CD4-positive, alpha-beta T cell (primary cell): ENCODE measurements around the gene SOX14. TPM values are rescaled to one million over a fixed set of nuclear protein-coding genes. Genes with fewer than 3 reads are reported as not detected.

Experiments
- ATAC-seq: fragments of 200-7000 bp; cut with Tn5 transposase; one replicate; pipeline ENCODE4 v1.10.0; 2022; ENCODE audit warnings: mild to moderate bottlenecking; ENCODE audit not compliant: poor library complexity
- CTCF ChIA-PET: fragments of 350-600 bp; sonication (Branson Sonifier 250); formaldehyde crosslinking; loops from one replicate; lab custom pipeline; 2021; ENCODE audit warnings: antibody characterized with exemption, inconsistent platforms; lab: Charles Lee
- POLR2A ChIA-PET: fragments of 350-600 bp; sonication (Branson Sonifier 250); formaldehyde crosslinking; loops from one replicate; lab custom pipeline; 2021; ENCODE audit warnings: antibody characterized with exemption, inconsistent platforms; lab: Charles Lee
- DNase-seq, 14 experiments: peaks; one replicate each; pipeline ENCODE4 v3.0.0-alpha.2; 2013 to 2020; ENCODE audit warnings: mixed read lengths in 2 of 14
- H3K27ac ChIP-seq, 2 donors: one replicate each; pipeline versions ENCODE4 v1.5.1 to v1.7.0; 2013; ENCODE audit warnings: low read length in 2 of 2, low read depth in 1 of 2, mild to moderate bottlenecking in 1 of 2
- H3K27me3 ChIP-seq, 2 experiments: 1 replicate in 1 of 2; 2 replicates in 1 of 2; pipeline versions ENCODE4 v1.6.1 to v1.7.0; 2013; ENCODE audit warnings: low read length in 2 of 2, control low read depth in 1 of 2, mild to moderate bottlenecking in 1 of 2, moderate library complexity in 1 of 2; ENCODE audit not compliant: insufficient read depth in 2 of 2, control insufficient read depth in 1 of 2
- H3K36me3 ChIP-seq: one replicate; pipeline ENCODE4 v1.6.1; 2013; ENCODE audit warnings: low read length, control low read depth; ENCODE audit not compliant: insufficient read depth
- H3K4me1 ChIP-seq: one replicate; pipeline ENCODE4 v1.6.1; 2013; ENCODE audit warnings: low read length, control low read depth; ENCODE audit not compliant: insufficient read depth
- H3K4me3 ChIP-seq: one replicate; pipeline ENCODE4 v1.5.1; 2013; ENCODE audit warnings: mild to moderate bottlenecking, low read length, moderate library complexity
- H3K9me3 ChIP-seq, 2 experiments: 1 replicate in 1 of 2; 2 replicates in 1 of 2; pipeline versions ENCODE4 v1.6.1 to v1.7.0; 2013; ENCODE audit warnings: low read length in 2 of 2, mild to moderate bottlenecking in 2 of 2, control low read depth in 1 of 2, moderate library complexity in 1 of 2; ENCODE audit not compliant: control insufficient read depth in 1 of 2, insufficient read depth in 1 of 2
- H3K27ac Mint-ChIP-seq: one replicate; pipeline ENCODE4 v1.8.0; 2020; ENCODE audit warnings: mixed read lengths
- H3K27me3 Mint-ChIP-seq: one replicate; pipeline ENCODE4 v1.8.0; 2021; ENCODE audit warnings: mixed read lengths
- H3K36me3 Mint-ChIP-seq: one replicate; pipeline ENCODE4 v1.8.0; 2021; ENCODE audit warnings: low read depth, mixed read lengths
- H3K4me1 Mint-ChIP-seq: one replicate; pipeline ENCODE4 v1.8.0; 2021; ENCODE audit warnings: low read depth, mixed read lengths
- H3K4me3 Mint-ChIP-seq: one replicate; pipeline ENCODE4 v1.8.0; 2020; ENCODE audit warnings: mild to moderate bottlenecking, mixed read lengths
- H3K9me3 Mint-ChIP-seq: one replicate; pipeline ENCODE4 v1.8.0; 2020; ENCODE audit warnings: mixed read lengths
- intact Hi-C, 2 experiments: fragments of 100-400 bp; cut with DNase I in 1 of 2; cut with micrococcal nuclease in 1 of 2; formaldehyde crosslinking; loops; one replicate each; pipeline versions ENCODE4 v1.15.1 to v1.9.0; 2023 to 2025; cut with DNase I, micrococcal nuclease
- total RNA-seq, 174 experiments: library from RNA in 2 of 174; stranded (reverse) in 2 of 174; gene quantifications; one replicate each; pipeline ENCODE4 v1.2.3 and lab custom pipeline; 2021 to 2026
- TF ChIP-seq, protein P1 (sequence below): fragments of 200-600 bp; IDR thresholded peaks from one replicate; pipeline ENCODE4 v1.8.0; 2022; ENCODE audit warnings: antibody characterized with exemption, mild to moderate bottlenecking

SOX14 gene
- total RNA-seq, 2 experiments from 2014 or later, result not detected

GRCh38 chr3:137763594-137763938 lies 549 bp upstream of the SOX14 start:
- H3K27me3 ChIP-seq, result peaks cover 68 to 81% of the 10 kb centered on the region in 2 experiments
- TF ChIP-seq, protein P1, sequence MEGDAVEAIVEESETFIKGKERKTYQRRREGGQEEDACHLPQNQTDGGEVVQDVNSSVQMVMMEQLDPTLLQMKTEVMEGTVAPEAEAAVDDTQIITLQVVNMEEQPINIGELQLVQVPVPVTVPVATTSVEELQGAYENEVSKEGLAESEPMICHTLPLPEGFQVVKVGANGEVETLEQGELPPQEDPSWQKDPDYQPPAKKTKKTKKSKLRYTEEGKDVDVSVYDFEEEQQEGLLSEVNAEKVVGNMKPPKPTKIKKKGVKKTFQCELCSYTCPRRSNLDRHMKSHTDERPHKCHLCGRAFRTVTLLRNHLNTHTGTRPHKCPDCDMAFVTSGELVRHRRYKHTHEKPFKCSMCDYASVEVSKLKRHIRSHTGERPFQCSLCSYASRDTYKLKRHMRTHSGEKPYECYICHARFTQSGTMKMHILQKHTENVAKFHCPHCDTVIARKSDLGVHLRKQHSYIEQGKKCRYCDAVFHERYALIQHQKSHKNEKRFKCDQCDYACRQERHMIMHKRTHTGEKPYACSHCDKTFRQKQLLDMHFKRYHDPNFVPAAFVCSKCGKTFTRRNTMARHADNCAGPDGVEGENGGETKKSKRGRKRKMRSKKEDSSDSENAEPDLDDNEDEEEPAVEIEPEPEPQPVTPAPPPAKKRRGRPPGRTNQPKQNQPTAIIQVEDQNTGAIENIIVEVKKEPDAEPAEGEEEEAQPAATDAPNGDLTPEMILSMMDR, result no peak
- Mint-ChIP-seq H3K36me3 (no peaks in the 10 kb centered on the region), H3K4me1 (no peaks in the 10 kb centered on the region), H3K9me3 (no peaks in the 10 kb centered on the region), H3K4me3 (no peak overlapping the region), H3K27ac (no peak overlapping the region), H3K27me3 (peaks cover 82% of the 10 kb centered on the region)
- ChIA-PET POLR2A (no interaction called here), CTCF (no interaction called here)
- DNase-seq (no peak), ATAC-seq (no peak)
- no peak overlapping the region for H3K4me3 ChIP-seq
- intact Hi-C loops, result no loop called here
- H3K4me1 ChIP-seq, result no peaks in the 10 kb centered on the region
- peaks cover 0 to 66% of the 10 kb centered on the region in 2 experiments for H3K9me3 ChIP-seq
- H3K27ac ChIP-seq, result no peak overlapping the region
- no peaks in the 10 kb centered on the region for H3K36me3 ChIP-seq

- ATAC-seq (no peak), DNase-seq (no peak)
- no peak overlapping the region for H3K4me3 ChIP-seq
- H3K9me3 Mint-ChIP-seq, result no peaks in the 10 kb centered on the region
- H3K4me1 ChIP-seq, result no peaks in the 10 kb centered on the region
- no peak overlapping the region for H3K27ac ChIP-seq
- intact Hi-C loops, result no loop called here
- peaks cover 3% of the 10 kb centered on the region for H3K4me1 Mint-ChIP-seq
- ChIA-PET CTCF (no interaction called here), POLR2A (no interaction called here)
- H3K36me3 Mint-ChIP-seq, result no peaks in the 10 kb centered on the region
- TF ChIP-seq, protein P1, result no peak
- peaks cover 79 to 93% of the 10 kb centered on the region in 2 experiments for H3K27me3 ChIP-seq
- H3K27me3 Mint-ChIP-seq, result peaks cover 90% of the 10 kb centered on the region
- peaks cover 0 to 75% of the 10 kb centered on the region in 2 experiments for H3K9me3 ChIP-seq
- H3K4me3 Mint-ChIP-seq, result no peak overlapping the region
- no peak overlapping the region for H3K27ac Mint-ChIP-seq
- no peaks in the 10 kb centered on the region for H3K36me3 ChIP-seq
Measured at GRCh38 chr3:137764563-137765309, 621 bp downstream of the SOX14 start.

GRCh38 chr3:137765310-137766033 lies 1.4 kb downstream of the SOX14 start:
- H3K4me3 Mint-ChIP-seq, result no peak overlapping the region

More at GRCh38 chr3:137765310-137766033, 1.4 kb downstream of the SOX14 start:
- TF ChIP-seq, protein P1, result no peak
- Histone ChIP-seq H3K4me1 (no peaks in the 10 kb centered on the region), H3K36me3 (no peaks in the 10 kb centered on the region), H3K27me3 (peaks cover 83 to 96% of the 10 kb centered on the region in 2 experiments), H3K27ac (no peak overlapping the region), H3K9me3 (peaks cover 0 to 78% of the 10 kb centered on the region in 2 experiments), H3K4me3 (no peak overlapping the region)
- intact Hi-C loops, result no loop called here
- ATAC-seq (no peak), DNase-seq (no peak)
- peaks cover 6% of the 10 kb centered on the region for H3K4me1 Mint-ChIP-seq
- H3K9me3 Mint-ChIP-seq, result no peaks in the 10 kb centered on the region
- H3K27ac Mint-ChIP-seq, result no peak overlapping the region
- no peaks in the 10 kb centered on the region for H3K36me3 Mint-ChIP-seq
- POLR2A ChIA-PET, result no interaction called here
- CTCF ChIA-PET, result no interaction called here
- peaks cover 94% of the 10 kb centered on the region for H3K27me3 Mint-ChIP-seq
